Endothelial cell of umbilical vein (primary cell): Measurements from ENCODE around the gene AADACL4. TPM values are rescaled to one million over a fixed set of nuclear protein-coding genes. Genes with fewer than 3 reads are reported as not detected.

Source experiments
- BruUV-seq: library from RNA; stranded (reverse); fragments of 400-500 nt; replicated peaks from 2 replicates; lab custom pipeline; 2021; lab: Mats Ljungman, UMichigan
- CTCF ChIA-PET: fragments of 300-600, 350-600 bp; sonication (Branson Sonifier 250); formaldehyde crosslinking; loops from one replicate; lab custom pipeline; 2021; ENCODE audit warnings: antibody characterized with exemption, inconsistent platforms; lab: Charles Lee
- POLR2A ChIA-PET: fragments of 300-600, 350-600 bp; sonication (Branson Sonifier 250); formaldehyde crosslinking; loops from one replicate; lab custom pipeline; 2021; ENCODE audit warnings: antibody characterized with exemption, inconsistent platforms; lab: Charles Lee
- DNase-seq: peaks from one replicate; pipeline ENCODE4 v3.0.0-alpha.2; 2011; ENCODE audit warnings: low read depth, low spot score
- FAIRE-seq: peaks from 2 replicates; lab custom pipeline; 2011; peaks lifted over from hg19 to GRCh38; lab: Jason Lieb, UNC
- H2AFZ ChIP-seq: 2 replicates; pipeline ENCODE4 v1.6.0; 2012; ENCODE audit warnings: low read depth, low read length, control low read depth, inconsistent platforms
- H3K27ac ChIP-seq: 2 replicates; pipeline ENCODE4 v1.5.1; 2011; ENCODE audit warnings: low read depth, mild to moderate bottlenecking, control low read depth, low read length, moderate library complexity; ENCODE audit not compliant: insufficient read depth
- H3K27me3 ChIP-seq, 2 experiments: 2 replicates each; pipeline versions ENCODE4 v1.6.0 to v1.6.1; 2011; ENCODE audit warnings: low read length in 2 of 2, mixed read lengths in 1 of 2; ENCODE audit not compliant: control insufficient read depth in 2 of 2, insufficient read depth in 2 of 2
- H3K36me3 ChIP-seq, 2 experiments: 2 replicates in 1 of 2; 3 replicates in 1 of 2; pipeline ENCODE4 v1.5.1; 2011; ENCODE audit warnings: low read length in 2 of 2, mild to moderate bottlenecking in 1 of 2, moderate library complexity in 1 of 2; ENCODE audit not compliant: control insufficient read depth in 2 of 2, insufficient read depth in 2 of 2; ENCODE audit errors: extremely low read depth in 1 of 2
- H3K4me1 ChIP-seq: 3 replicates; pipeline ENCODE4 v1.5.1; 2011; ENCODE audit warnings: mild to moderate bottlenecking, low read length; ENCODE audit not compliant: control insufficient read depth, insufficient read depth; ENCODE audit errors: extremely low read depth
- H3K4me2 ChIP-seq: 2 replicates; pipeline ENCODE4 v1.6.1; 2011; ENCODE audit warnings: low read length, control low read depth, mixed read lengths; ENCODE audit not compliant: insufficient read depth
- H3K4me3 ChIP-seq, 3 experiments: fragments of 200-600 bp in 1 of 3; sonication (generic), shearing (Covaris generic) in 1 of 3; replicated peaks in 1 of 3; 2 replicates each; pipeline ENCODE4 v1.5.1; 2011 to 2016; ENCODE audit warnings: control low read depth in 3 of 3, low read length in 3 of 3, mild to moderate bottlenecking in 2 of 3, inconsistent platforms in 1 of 3, low read depth in 1 of 3, moderate library complexity in 1 of 3; ENCODE audit not compliant: insufficient read depth in 1 of 3
- H3K79me2 ChIP-seq: 2 replicates; pipeline ENCODE4 v1.6.0; 2012; ENCODE audit warnings: low read length, inconsistent platforms; ENCODE audit not compliant: control insufficient read depth, insufficient read depth
- H3K9ac ChIP-seq: replicated peaks from 2 replicates; pipeline ENCODE3; 2011; ENCODE audit warnings: low read length, control low read depth; ENCODE audit not compliant: insufficient read depth; ENCODE audit errors: extremely low read depth
- H3K9me1 ChIP-seq: replicated peaks from 3 replicates; pipeline ENCODE4 v1.6.0; 2011; ENCODE audit warnings: mild to moderate bottlenecking, low read length; ENCODE audit not compliant: control insufficient read depth, insufficient read depth; ENCODE audit errors: extremely low read depth
- H3K9me3 ChIP-seq: replicated peaks from 2 replicates; pipeline ENCODE4 v1.5.1; 2012; ENCODE audit warnings: low read length, inconsistent platforms; ENCODE audit not compliant: control insufficient read depth, insufficient read depth
- H4K20me1 ChIP-seq: replicated peaks from 2 replicates; pipeline ENCODE3; 2011; ENCODE audit warnings: mild to moderate bottlenecking, low read length; ENCODE audit not compliant: control insufficient read depth, insufficient read depth; ENCODE audit errors: extremely low read depth
- EZH2 ChIP-seq: IDR thresholded peaks from 2 replicates; pipeline ENCODE4 v1.6.1; 2012; ENCODE audit warnings: borderline replicate concordance, low read depth, mild to moderate bottlenecking, moderate library complexity, low read length, inconsistent platforms; ENCODE audit not compliant: severe bottlenecking
- GATA2 ChIP-seq: IDR thresholded peaks from 2 replicates; pipeline ENCODE4 v1.7.0; 2011; ENCODE audit warnings: low read depth, mild to moderate bottlenecking, moderate library complexity, mixed read lengths, low read length; ENCODE audit not compliant: insufficient read length, insufficient read depth
- JUN ChIP-seq: IDR thresholded peaks from 2 replicates; pipeline ENCODE4 v1.6.1; 2011; ENCODE audit warnings: borderline replicate concordance, low read depth; ENCODE audit not compliant: insufficient read length, insufficient read depth
- MYC ChIP-seq: IDR thresholded peaks from one replicate; pipeline ENCODE4 v1.6.1; 2011; ENCODE audit warnings: mild to moderate bottlenecking, low read depth, low read length
- POLR2AphosphoS5 ChIP-seq: IDR thresholded peaks from 2 replicates; pipeline ENCODE4 v1.6.1; 2012; ENCODE audit warnings: low read depth, mild to moderate bottlenecking, control low read depth, low read length, moderate library complexity; ENCODE audit not compliant: insufficient read depth
- dilution Hi-C: fragments of 300-500 bp; cut with MboI; formaldehyde crosslinking; loops from one replicate; pipeline ENCODE4 v1.15.0; 2019; ENCODE audit warnings: low sequenced_read_pairs; ENCODE audit not compliant: extremely low pct_ligation_motif_present
- intact Hi-C: fragments of 100-400 bp; cut with micrococcal nuclease; formaldehyde crosslinking; loops from one replicate; pipeline ENCODE4 v1.10.0; 2022
- polyA plus RNA-seq, 4 experiments: library from polyadenylated mRNA; depleted of rRNA in 3 of 4; stranded (reverse) in 3 of 4; unstranded in 1 of 4; fragments of >200 nt; gene quantifications; 2 replicates each; pipeline versions ENCODE4 v1.2.1 to v1.2.3, GENCODE V29; 2011 to 2012; ENCODE audit warnings: missing spikeins in 1 of 4
- total RNA-seq: library from RNA; stranded (reverse); gene quantifications from 2 replicates; pipeline ENCODE4 v1.2.3, GENCODE V29; 2021
- TF ChIP-seq, protein P1 (sequence below), 2 donors: IDR thresholded peaks; 1 replicate in 1 of 2; 2 replicates in 1 of 2; pipeline ENCODE4 v1.5.1; 2011; ENCODE audit warnings: low read length in 2 of 2, mild to moderate bottlenecking in 2 of 2, moderate library complexity in 2 of 2, control low read depth in 1 of 2, inconsistent platforms in 1 of 2, low read depth in 1 of 2; ENCODE audit not compliant: insufficient read depth in 1 of 2; ENCODE audit errors: extremely low read depth in 1 of 2
- TF ChIP-seq, protein P2 (sequence below): IDR thresholded peaks from 2 replicates; pipeline ENCODE4 v1.6.1; 2011; ENCODE audit not compliant: insufficient read depth, insufficient read length

The AADACL4 gene
- total and polyA plus RNA-seq, 2 donors (not counting 3 experiments of a cell fraction or from before 2014, with no cell fraction given) = not detected

DNA sequence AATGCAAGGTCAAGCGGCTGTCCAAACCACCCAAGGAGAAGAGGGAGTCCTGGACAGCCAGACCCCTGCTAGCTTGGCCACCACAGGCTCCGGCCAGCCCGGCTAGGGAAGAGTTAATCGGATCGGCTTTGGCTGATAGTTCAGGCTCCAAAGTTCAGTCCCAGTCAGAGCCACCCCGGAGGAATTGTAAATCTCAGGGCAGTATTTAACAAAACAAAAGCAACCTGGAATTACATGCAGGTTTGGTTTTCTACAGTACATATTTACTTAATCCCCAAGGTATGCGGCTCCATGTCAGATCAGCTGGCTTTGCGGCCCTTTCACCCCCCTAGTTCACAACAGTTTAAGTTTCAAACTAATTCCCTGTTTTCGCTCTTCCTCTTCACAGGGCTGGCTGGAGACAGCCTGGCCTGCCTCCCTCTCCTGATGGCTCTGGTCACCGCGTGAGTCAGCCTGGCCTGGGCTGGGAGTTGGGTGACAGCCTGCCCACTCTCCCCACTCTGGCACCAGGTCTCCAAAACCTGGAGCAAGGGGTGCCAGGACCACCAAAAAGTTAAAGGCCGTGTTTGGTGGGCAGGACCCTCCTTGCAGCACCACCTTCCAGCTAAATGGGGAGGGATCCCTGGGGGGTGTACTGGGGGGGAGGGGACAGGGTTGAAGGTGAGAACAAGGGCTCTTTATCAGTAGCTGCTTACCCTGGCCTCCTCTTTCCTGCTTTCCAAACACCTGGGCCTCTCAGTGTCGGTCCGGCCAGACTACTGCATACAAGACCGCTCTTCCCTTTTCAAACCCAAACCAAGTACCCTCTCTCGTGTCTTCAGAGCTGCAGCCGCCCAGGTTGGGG lies 27.8 kb upstream of the AADACL4 start:
- peaks cover 3 to 5% of the 10 kb centered on the region in 2 experiments for H3K36me3 ChIP-seq
- H3K27me3 ChIP-seq = no peaks in the 10 kb centered on the region
- peak overlapping the region; percentile 92 for H3K9ac ChIP-seq
- intact Hi-C loops (no loop called here), dilution Hi-C loops (no loop called here)
- no peaks in the 10 kb centered on the region for H3K9me3 ChIP-seq
- DNase-seq = peak; percentile 65
- BruUV-seq = no TSS peak
- TF ChIP-seq, protein P1, sequence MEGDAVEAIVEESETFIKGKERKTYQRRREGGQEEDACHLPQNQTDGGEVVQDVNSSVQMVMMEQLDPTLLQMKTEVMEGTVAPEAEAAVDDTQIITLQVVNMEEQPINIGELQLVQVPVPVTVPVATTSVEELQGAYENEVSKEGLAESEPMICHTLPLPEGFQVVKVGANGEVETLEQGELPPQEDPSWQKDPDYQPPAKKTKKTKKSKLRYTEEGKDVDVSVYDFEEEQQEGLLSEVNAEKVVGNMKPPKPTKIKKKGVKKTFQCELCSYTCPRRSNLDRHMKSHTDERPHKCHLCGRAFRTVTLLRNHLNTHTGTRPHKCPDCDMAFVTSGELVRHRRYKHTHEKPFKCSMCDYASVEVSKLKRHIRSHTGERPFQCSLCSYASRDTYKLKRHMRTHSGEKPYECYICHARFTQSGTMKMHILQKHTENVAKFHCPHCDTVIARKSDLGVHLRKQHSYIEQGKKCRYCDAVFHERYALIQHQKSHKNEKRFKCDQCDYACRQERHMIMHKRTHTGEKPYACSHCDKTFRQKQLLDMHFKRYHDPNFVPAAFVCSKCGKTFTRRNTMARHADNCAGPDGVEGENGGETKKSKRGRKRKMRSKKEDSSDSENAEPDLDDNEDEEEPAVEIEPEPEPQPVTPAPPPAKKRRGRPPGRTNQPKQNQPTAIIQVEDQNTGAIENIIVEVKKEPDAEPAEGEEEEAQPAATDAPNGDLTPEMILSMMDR (IDR thresholded peaks at IDR 0.05; ENCODE audit: extremely low read depth in 1 of 2, insufficient read depth in 1 of 2, low read depth in 1 of 2, low read length in 2 of 2) = no peak
- no peak for TF ChIP-seq GATA2
- TF ChIP-seq, protein P2, sequence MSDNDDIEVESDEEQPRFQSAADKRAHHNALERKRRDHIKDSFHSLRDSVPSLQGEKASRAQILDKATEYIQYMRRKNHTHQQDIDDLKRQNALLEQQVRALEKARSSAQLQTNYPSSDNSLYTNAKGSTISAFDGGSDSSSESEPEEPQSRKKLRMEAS = no peak
- no peak for TF ChIP-seq EZH2
- TF ChIP-seq JUN = peak; percentile 4
- no peak for TF ChIP-seq MYC
- TF ChIP-seq POLR2AphosphoS5 = peak; percentile 7
- ChIA-PET POLR2A (interaction anchor here (0.6 to 2.8 kb wide), 6 partner anchors 12 to 282 kb away, joined by 3 to 21 read pairs (median 4); no protein-coding TSS in a partner anchor), CTCF (interaction anchor here (0.8 to 9.2 kb wide), 11 partner anchors 13 to 303 kb away, joined by 3 to 131 read pairs (median 7); no protein-coding TSS in a partner anchor)
- H3K4me1 ChIP-seq = peaks cover 30% of the 10 kb centered on the region
- peak overlapping the region; percentile 19 for H2AFZ ChIP-seq
- FAIRE-seq = peak; percentile 69
- peak overlapping the region; percentile 73 for H3K4me2 ChIP-seq
- peak overlapping the region; percentile 76 to 81 (median 78) for H3K4me3 ChIP-seq
- peak overlapping the region; percentile 73 for H3K27ac ChIP-seq
- no peaks in the 10 kb centered on the region for H4K20me1 ChIP-seq
- H3K9me1 ChIP-seq = no peaks in the 10 kb centered on the region
- peaks cover 11% of the 10 kb centered on the region for H3K79me2 ChIP-seq
